Mesodermal cell (in vitro differentiated cells): ENCODE data around the gene TREML2.

ENCODE experiments used
- H3K27ac ChIP-seq: 2 replicates; pipeline ENCODE4 v1.7.0; 2013; ENCODE audit warnings: mild to moderate bottlenecking, low read depth, low read length, moderate library complexity; ENCODE audit not compliant: severe bottlenecking
- H3K36me3 ChIP-seq: 2 replicates; pipeline ENCODE4 v1.7.1; 2013; ENCODE audit warnings: mild to moderate bottlenecking, low read length, moderate library complexity; ENCODE audit not compliant: control insufficient read depth, insufficient read depth
- H3K4me1 ChIP-seq: one replicate; pipeline ENCODE4 v1.7.1; 2013; ENCODE audit warnings: mild to moderate bottlenecking, low read length; ENCODE audit not compliant: insufficient read depth, control insufficient read depth, poor library complexity, severe bottlenecking
- H3K4me3 ChIP-seq: 2 replicates; pipeline ENCODE4 v1.7.0; 2013; ENCODE audit warnings: low read length, control low read depth, mild to moderate bottlenecking; ENCODE audit not compliant: insufficient read depth, poor library complexity, severe bottlenecking; ENCODE audit errors: extremely low read depth
- H3K9me3 ChIP-seq: 2 replicates; pipeline ENCODE4 v1.7.1; 2013; ENCODE audit warnings: mild to moderate bottlenecking, low read length, moderate library complexity; ENCODE audit not compliant: control insufficient read depth
- WGBS, 2 experiments: methylation state at CpG; one replicate each; pipeline ENCODE4 v1.1.5; 2013; ENCODE audit warnings: missing lambda C conversion rate in 2 of 2; ENCODE audit not compliant: insufficient coverage in 2 of 2; 5-methylcytosine and 5-hydroxymethylcytosine counted together

The TREML2 gene

GRCh38 chr6:41150671-41151070, 50.3 kb downstream of the TREML2 start:
- no peaks in the 10 kb centered on the region for H3K9me3 ChIP-seq
- WGBS, 2 experiments = 100% methylated on average over 1 of the region's 1 CpG; no CpG with 5 or more reads in 1 of the 2 experiments

GRCh38 chr6:41147917-41148316, 53.0 kb downstream of the TREML2 start:
- H3K4me3 ChIP-seq = no peak overlapping the region
- no peaks in the 10 kb centered on the region for H3K4me1 ChIP-seq
- H3K9me3 ChIP-seq = no peaks in the 10 kb centered on the region
- no CpG with 5 or more reads among the region's 1 CpG for WGBS, 2 experiments
- H3K27ac ChIP-seq = no peak overlapping the region
- H3K36me3 ChIP-seq = no peaks in the 10 kb centered on the region

More at GRCh38 chr6:41150671-41151070, 50.3 kb downstream of the TREML2 start:
- no peaks in the 10 kb centered on the region for H3K4me1 ChIP-seq
- no peak overlapping the region for H3K4me3 ChIP-seq
- no peak overlapping the region for H3K27ac ChIP-seq
- H3K36me3 ChIP-seq = no peaks in the 10 kb centered on the region
